Urothelium cell line (cell line): Measurements from ENCODE around the gene GARNL3.

Source experiments
- DNase-seq: peaks from one replicate; pipeline ENCODE4 v3.0.0; 2011; ENCODE audit warnings: low spot score, mixed read lengths
- FAIRE-seq: peaks from 2 replicates; lab custom pipeline; 2011; peaks lifted over from hg19 to GRCh38; lab: Jason Lieb, UNC

Gene GARNL3

GRCh38 chr9:127382541-127382940 is 118.0 kb downstream of the GARNL3 start:
- FAIRE-seq (no peak), DNase-seq (no peak)

- DNase-seq (no peak), FAIRE-seq (no peak)
These were observed 119.6 kb downstream of the GARNL3 start for GRCh38 chr9:127384016-127384730.

- DNase-seq, result no peak
- FAIRE-seq, result no peak
These were observed 120.3 kb downstream of the GARNL3 start for GRCh38 chr9:127384901-127385300.

- DNase-seq (no peak), FAIRE-seq (no peak)
These were observed 121.7 kb downstream of the GARNL3 start for GRCh38 chr9:127386249-127386648.

- no peak for FAIRE-seq
- DNase-seq, result no peak
These were observed 122.4 kb downstream of the GARNL3 start for GRCh38 chr9:127386981-127387380.

- DNase-seq (peak; percentile 85), FAIRE-seq (no peak)
These were observed 123.7 kb downstream of the GARNL3 start for GRCh38 chr9:127388037-127388855.

GRCh38 chr9:127388856-127389238 is 124.3 kb downstream of the GARNL3 start:
- DNase-seq, result peak; percentile 8
- FAIRE-seq, result no peak

GRCh38 chr9:127389381-127390247 is 125.0 kb downstream of the GARNL3 start:
- DNase-seq, result no peak
- no peak for FAIRE-seq

GRCh38 chr9:127390248-127390545 is 125.6 kb downstream of the GARNL3 start:
- DNase-seq (no peak), FAIRE-seq (no peak)

- peak; percentile 54 for DNase-seq
- FAIRE-seq, result no peak
These were observed 126.0 kb downstream of the GARNL3 start for GRCh38 chr9:127390563-127390962.

GRCh38 chr9:127392166-127392565 is 127.6 kb downstream of the GARNL3 start:
- FAIRE-seq, result no peak
- DNase-seq, result no peak

GRCh38 chr9:127392976-127393375 is 128.4 kb downstream of the GARNL3 start:
- FAIRE-seq, result no peak
- DNase-seq, result no peak

GRCh38 chr9:127393645-127394044 is 129.1 kb downstream of the GARNL3 start:
- DNase-seq (no peak), FAIRE-seq (no peak)

GRCh38 chr9:127395497-127396252 is 131.1 kb downstream of the GARNL3 start:
- DNase-seq (no peak), FAIRE-seq (no peak)

GRCh38 chr9:127396253-127396807 is 131.8 kb downstream of the GARNL3 start:
- no peak for FAIRE-seq
- no peak for DNase-seq

GRCh38 chr9:127396808-127397645 is 132.5 kb downstream of the GARNL3 start, which contains the start of gene SLC2A8:
SLC2A8 (plus strand) TSS chr9:127397169; CDS start chr9:127397231, 62 bp downstream.
- FAIRE-seq (peak; percentile 77), DNase-seq (peak; percentile 96)

- FAIRE-seq (no peak), DNase-seq (peak; percentile 35)
These were observed 133.2 kb downstream of the GARNL3 start for GRCh38 chr9:127397646-127398274.

- DNase-seq (no peak), FAIRE-seq (no peak)
These were observed 133.7 kb downstream of the GARNL3 start for GRCh38 chr9:127398275-127398647.
